Measurements from ENCODE around the gene PAMR1. TPM values are rescaled to one million over a fixed set of nuclear protein-coding genes. Genes with fewer than 3 reads are reported as not detected.

PAMR1 gene
- total RNA-seq, 4 donors from 2014 or later: 2.6 to 64.4 (median 9.5) TPM

- H3K4me1 ChIP-seq: no peaks in the 10 kb centered on the region
- H3K27ac ChIP-seq: no peak overlapping the region
- no peak for DNase-seq
- no peaks in the 10 kb centered on the region for H3K9me3 ChIP-seq
- H3K4me3 ChIP-seq: no peak overlapping the region
- H3K27me3 ChIP-seq: no peaks in the 10 kb centered on the region
- TF ChIP-seq POLR2A (IDR thresholded peaks at IDR 0.05) (no peak), CTCF (IDR thresholded peaks at IDR 0.05) (no peak)
- no peaks in the 10 kb centered on the region for H3K36me3 ChIP-seq
Measured at GRCh38 chr11:35436581-35437250, 88.7 kb downstream of the PAMR1 start.

DNA sequence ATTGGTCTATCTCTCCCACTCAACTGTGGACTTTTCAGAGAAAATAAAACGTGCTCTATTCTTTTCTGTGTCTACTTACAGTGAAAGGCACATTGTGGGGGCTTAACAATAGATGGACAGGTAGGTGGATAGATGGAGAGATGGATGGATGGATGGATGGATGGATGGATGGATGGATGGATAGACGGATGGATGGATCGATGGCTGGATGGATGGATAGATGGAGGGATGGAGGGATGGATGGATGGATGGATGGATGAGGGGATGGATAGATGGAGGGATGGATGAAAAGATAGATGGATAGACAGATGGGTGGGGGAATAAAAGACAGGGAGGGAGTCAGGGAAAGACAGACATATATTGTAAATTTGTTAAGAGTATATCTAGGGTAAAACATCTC, 91.8 kb downstream of the PAMR1 start:
- Histone ChIP-seq H3K27me3 (no peaks in the 10 kb centered on the region), H3K4me3 (no peak overlapping the region), H3K36me3 (no peaks in the 10 kb centered on the region), H3K27ac (no peak overlapping the region), H3K9me3 (no peaks in the 10 kb centered on the region), H3K4me1 (no peaks in the 10 kb centered on the region)
- no peak for DNase-seq
- TF ChIP-seq CTCF (IDR thresholded peaks at IDR 0.05) (no peak), POLR2A (IDR thresholded peaks at IDR 0.05) (no peak)

- no peaks in the 10 kb centered on the region for H3K4me1 ChIP-seq
- H3K36me3 ChIP-seq: no peaks in the 10 kb centered on the region
- H3K27ac ChIP-seq: no peak overlapping the region
- no peak overlapping the region for H3K4me3 ChIP-seq
- DNase-seq: no peak
- no peaks in the 10 kb centered on the region for H3K9me3 ChIP-seq
- H3K27me3 ChIP-seq: no peaks in the 10 kb centered on the region
- TF ChIP-seq POLR2A (IDR thresholded peaks at IDR 0.05) (no peak), CTCF (IDR thresholded peaks at IDR 0.05) (no peak)
Measured at GRCh38 chr11:35432464-35432863, 93.0 kb downstream of the PAMR1 start.

DNA sequence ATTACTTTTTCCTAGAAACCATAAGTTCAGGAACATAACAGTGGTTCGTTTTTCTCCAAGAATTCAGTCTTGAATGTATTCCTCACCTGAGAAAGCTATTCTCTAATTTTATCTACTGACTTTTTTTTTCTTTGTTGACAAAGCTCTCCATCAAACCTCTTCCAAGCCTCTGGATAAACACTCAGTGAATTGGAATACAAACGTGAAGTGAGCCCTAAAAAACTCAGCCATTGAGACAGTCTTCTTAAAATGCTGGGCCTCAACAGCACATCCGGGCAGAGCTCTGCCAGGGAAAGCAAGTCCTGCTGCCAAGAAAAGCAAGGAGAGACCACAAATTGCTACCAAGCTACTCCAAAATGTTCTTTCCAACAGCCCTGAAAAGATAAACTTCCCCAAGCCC, 98.3 kb downstream of the PAMR1 start:
- H3K27ac ChIP-seq: no peak overlapping the region
- TF ChIP-seq CTCF (IDR thresholded peaks at IDR 0.05) (no peak), POLR2A (IDR thresholded peaks at IDR 0.05) (no peak)
- H3K4me1 ChIP-seq: no peaks in the 10 kb centered on the region
- H3K36me3 ChIP-seq: no peaks in the 10 kb centered on the region
- H3K27me3 ChIP-seq: no peaks in the 10 kb centered on the region
- H3K4me3 ChIP-seq: no peak overlapping the region
- DNase-seq: no peak
- H3K9me3 ChIP-seq: no peaks in the 10 kb centered on the region

DNA sequence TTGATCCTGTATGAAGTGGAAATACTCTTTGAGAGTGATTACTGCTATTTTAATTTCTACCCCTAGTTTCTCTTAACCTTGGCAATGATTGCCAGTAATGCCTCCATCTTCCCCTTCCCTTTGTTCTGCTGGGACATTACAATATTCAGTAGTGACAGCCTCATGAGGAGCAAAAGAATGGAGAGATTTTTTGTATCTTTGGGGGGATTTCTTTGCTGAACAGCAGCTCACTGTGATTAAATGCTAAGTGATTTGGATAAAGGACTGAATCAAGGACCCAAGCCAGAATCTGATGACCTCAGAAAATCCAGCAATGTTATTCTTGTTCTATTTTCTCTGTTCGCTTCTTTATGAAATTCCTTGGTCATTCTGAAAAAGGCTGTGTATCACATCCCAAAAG, 99.1 kb downstream of the PAMR1 start:
- no peak for DNase-seq
- Histone ChIP-seq H3K36me3 (no peaks in the 10 kb centered on the region), H3K4me1 (no peaks in the 10 kb centered on the region), H3K27ac (no peak overlapping the region), H3K27me3 (no peaks in the 10 kb centered on the region), H3K4me3 (no peak overlapping the region), H3K9me3 (no peaks in the 10 kb centered on the region)
- TF ChIP-seq POLR2A (IDR thresholded peaks at IDR 0.05) (no peak), CTCF (IDR thresholded peaks at IDR 0.05) (no peak)

Measured in Peyer's patch (tissue), 4 donors.